Stromal cell of bone marrow (primary cell): Measurements from ENCODE around the gene NRXN2.
A peak's percentile ranks its signal among the peaks of the same experiment; 100 is the strongest.

Experiments used
- DNase-seq: peaks from one replicate; pipeline ENCODE4 v3.0.0-alpha.2; 2012; ENCODE audit warnings: low read depth

NRXN2 gene

GRCh38 chr11:64627371-64627770, 95.6 kb downstream of the NRXN2 start:
- DNase-seq, result no peak

GRCh38 chr11:64626637-64627036, 96.4 kb downstream of the NRXN2 start:
- no peak for DNase-seq

GRCh38 chr11:64624883-64625481, 98.0 kb downstream of the NRXN2 start:
- DNase-seq, result no peak

DNA sequence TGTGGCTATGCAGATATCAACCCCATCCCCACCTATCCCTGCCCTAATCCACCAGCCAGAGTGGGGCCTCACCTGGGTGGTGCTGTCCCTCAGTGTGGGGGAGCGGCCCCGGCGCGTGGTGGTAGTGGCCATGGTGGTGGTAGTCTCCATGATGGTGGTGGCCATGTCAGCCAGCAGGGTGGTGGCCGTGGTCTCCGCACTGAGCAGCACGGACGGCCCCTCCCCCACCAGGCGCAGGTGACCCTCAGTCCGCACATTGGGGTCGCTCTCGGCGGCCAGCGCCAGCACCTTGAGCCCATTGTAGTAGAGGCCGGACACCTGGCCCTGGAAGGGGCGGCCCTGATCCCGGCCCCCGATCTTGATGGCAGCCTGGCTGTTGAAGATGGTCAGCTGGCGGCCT, 100.3 kb downstream of the NRXN2 start:
- no peak for DNase-seq

GRCh38 chr11:64621283-64622019, 101.5 kb downstream of the NRXN2 start:
- no peak for DNase-seq

DNA sequence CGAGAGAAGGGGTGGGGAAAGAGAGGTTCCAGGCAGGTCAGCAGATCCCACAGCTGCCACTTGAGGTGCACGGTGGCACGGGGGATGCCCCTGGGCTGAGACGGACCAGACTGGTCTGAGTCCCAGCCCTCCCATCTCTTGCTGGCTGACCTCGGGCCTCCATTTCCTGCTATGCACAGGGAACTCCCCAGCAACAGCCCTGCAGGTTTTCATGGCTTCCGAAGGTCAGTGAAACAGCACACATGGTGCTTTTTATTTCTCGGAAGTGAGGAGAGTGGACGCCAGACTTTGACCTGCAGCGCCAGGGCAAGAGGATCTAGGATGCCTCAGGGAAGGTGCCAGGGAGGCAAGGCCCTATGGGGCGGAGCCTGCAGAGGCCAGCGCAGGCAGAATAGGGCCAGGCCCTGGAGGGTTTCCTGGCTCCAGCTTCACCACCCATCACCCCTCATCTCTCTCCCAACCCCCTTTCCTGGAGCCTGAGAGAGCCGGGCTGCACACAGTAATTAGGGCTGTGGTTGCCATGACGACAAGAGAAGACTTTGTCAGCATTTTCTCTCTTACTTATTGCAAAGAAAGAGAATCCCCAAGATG, 102.5 kb downstream of the NRXN2 start:
- no peak for DNase-seq

- peak; percentile 44 for DNase-seq
Measured at GRCh38 chr11:64619811-64620380, 103.1 kb downstream of the NRXN2 start.

DNA sequence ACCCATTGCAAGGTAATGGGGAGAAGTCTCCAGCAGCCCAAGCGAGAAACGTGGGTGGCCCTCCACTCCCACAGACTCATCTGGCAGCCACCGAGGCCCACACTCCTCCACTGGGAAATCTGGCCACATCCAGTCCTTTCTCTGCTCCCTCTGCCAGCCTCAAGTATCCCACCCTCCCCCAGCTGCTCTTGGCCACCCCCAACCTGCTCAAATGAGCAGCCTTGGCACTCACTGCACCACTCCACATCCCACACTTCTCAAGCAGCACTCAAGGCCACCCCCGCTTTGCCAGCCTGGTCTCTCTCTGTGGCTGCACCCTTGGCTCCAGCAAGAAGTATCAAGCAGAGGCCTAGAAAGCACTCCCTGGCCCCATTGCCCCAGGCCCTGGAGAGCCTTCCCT, 103.8 kb downstream of the NRXN2 start:
- DNase-seq, result no peak

GRCh38 chr11:64616817-64617216, 106.2 kb downstream of the NRXN2 start:
- no peak for DNase-seq

DNA sequence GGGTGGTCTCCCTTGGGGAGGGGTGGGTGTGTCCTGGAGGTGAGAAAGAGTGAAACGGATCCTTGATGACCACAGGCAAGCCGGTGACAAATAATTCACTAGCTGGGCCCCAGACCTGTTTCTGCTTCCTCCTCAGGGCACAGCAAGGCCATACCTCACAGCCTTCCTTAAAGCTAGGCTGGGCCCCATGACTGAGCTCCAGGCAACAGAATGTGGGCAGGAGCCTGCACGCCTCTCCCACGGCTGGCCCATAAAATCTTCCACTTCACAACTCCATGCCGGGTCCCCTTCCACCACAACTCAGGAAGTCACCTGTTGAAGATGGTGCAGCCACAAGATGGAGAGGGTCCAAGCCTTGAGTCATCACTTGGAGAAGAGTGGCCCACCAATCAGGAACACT, 108.1 kb downstream of the NRXN2 start:
- no peak for DNase-seq

GRCh38 chr11:64613648-64614047, 109.3 kb downstream of the NRXN2 start:
- DNase-seq, result no peak

- peak; percentile 17 for DNase-seq
Measured at GRCh38 chr11:64611869-64612646, 110.9 kb downstream of the NRXN2 start.

DNA sequence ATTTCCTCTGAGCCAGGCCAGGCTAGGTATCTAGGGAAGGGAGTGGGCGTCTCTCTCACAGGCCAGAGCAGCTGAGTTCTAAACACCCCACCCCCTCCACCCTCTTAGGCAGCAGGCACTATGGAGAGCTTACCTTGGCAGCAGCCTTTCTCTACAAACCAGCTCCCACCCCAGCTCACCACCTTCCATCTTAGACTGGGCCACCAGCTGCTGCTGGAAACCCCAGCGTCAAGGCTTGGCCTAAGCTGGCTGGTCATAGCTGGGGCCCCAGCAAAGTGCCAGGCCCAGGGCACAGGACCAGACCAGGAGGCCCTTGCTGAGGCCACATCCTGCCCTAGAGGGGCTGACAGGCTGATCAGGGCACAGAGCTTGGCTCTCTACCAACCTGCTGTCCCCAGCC, 111.8 kb downstream of the NRXN2 start:
- no peak for DNase-seq

GRCh38 chr11:64610596-64610995, 112.4 kb downstream of the NRXN2 start:
- DNase-seq, result no peak

DNA sequence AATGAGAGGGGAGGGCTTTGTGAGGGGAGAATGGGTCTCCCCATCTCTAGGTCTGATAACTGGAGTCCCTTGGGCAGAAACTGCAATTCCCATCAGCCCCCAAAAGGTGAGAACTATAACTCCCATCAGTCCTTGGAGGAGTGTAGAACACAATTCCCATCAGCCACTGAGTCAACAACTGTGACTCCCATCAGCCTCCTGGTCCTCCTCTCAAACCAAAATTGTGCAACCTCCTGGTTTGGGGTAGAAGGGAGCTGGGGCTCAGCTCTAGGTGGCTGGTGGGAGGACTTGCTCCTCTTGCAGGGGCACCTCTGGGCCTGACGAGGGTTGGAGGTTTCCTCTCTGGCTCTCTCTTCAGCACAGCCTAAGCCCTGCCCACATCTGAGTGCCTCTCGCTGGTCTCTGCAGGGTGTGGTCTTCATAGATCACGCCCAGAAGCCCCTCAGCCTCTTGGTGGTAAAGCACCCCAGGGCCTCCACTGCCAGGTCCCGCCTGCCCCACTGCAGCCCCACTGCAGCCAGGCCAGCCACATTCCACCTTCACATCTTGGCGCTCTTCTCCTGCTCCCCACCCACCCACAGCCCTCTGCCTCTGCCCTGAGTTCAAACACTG, 113.5 kb downstream of the NRXN2 start:
- DNase-seq, result peak; percentile 5

DNA sequence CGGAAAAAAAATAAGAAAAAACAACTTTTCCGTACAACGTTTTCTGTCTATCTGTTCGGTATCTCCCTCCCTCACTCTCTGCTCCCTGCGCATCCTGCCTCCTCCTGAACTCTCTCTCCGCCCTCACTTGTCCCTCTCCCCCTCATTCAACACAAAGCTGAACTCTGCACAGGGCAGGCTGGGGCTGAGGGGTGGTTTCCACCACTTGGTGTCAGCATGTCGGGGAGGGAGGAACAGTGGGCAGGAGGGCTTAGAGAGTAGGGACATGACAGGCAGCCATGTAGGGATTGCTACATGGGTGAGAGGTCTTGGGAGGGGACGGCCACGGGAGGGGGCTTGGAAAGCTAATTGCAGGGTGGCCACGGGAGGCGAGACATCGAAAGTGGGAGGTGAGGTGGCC, 114.4 kb downstream of the NRXN2 start:
- DNase-seq, result no peak

GRCh38 chr11:64608046-64608445, 115.0 kb downstream of the NRXN2 start:
- peak; percentile 11 for DNase-seq

- DNase-seq, result no peak
Measured at GRCh38 chr11:64607381-64607985, 115.5 kb downstream of the NRXN2 start.

DNA sequence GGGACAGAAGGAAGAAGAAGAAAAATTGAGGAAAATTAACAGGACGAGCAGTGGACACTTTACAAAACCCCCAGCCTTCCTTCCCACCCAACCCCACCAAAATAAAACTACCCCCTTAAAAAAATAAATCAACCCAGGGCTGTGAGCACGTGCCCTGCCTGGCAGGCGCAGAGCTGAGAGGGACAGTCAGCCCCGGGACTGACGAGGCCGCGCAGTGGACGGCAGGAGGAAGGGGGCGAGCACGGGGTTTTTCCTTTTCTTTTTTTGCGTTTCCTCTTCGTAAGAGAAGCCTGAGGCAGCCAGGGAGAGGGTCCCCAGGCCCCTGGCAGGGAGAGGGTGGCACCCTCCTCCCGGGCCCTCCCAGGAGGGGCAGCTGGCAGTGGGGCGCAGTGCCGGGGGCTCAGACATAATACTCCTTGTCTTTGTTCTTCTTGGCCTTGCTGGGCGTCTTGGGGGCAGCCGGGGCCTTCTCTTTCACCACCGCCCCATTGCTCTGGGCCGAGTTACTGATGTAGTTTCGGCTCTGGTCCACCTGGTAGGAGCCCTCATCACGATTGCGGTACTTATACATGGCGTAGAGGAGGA, 116.1 kb downstream of the NRXN2 start:
- no peak for DNase-seq

GRCh38 chr11:64605656-64606585, 117.1 kb downstream of the NRXN2 start:
- DNase-seq, result no peak
